NCI-H187 (cell line): ENCODE results near the gene SCYGR1.
"Not testable (repeated sequence)": the region's sequence is repeated elsewhere in the genome, so short reads cannot be mapped to it uniquely, and the experiment has no call there.

ENCODE experiments used
- DNase-seq, 2 experiments: peaks; one replicate each; lab custom pipeline; 2025; lab: John Stamatoyannopoulos, UW

Gene SCYGR1, protein sequence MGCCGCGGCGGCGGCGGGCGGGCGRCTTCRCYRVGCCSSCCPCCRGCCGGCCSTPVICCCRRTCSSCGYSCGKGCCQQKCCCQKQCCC

GRCh38 chr2:227387583-227387982, at the start of gene SCYGR1:
Gene SCYGR1, minus strand, starts transcription at chr2:227387949. Its CDS starts 0 bp downstream, at chr2:227387949.
- DNase-seq, result not testable (repeated sequence)

DNA sequence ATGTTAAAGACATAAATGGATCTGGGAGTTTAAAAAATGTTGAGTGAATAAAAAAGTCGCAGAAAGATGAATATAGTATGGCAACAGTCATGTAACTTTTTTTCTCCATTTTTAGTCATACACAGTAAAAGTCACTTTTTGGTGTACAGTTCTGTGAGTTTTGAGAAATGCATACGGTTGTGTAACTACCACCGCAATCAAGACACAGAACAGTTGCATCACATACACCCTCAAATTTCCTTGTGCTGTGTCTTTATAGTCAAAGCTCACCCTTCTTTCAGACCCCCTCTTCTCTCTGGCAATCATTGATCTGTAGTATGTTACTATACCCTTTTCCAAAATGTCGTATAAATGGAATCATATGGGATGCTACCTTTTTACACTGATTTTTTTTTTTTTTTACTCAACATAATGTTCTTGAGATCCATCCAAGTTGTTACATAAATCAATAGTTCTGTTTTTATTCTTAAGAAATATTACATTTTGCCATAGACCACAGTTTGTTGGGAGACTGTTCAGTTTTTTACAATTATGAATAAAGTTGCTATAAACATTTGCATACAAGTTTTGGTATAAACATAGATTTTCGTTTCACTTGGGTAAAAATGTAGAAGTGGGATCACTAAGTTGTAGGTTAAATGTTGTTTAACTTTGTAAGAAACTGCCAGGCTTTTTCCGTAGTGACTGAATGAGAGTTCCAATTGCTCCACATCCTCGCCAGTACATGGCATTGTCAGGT, 48.9 kb upstream of the SCYGR1 start:
- no peak for DNase-seq

- DNase-seq, result no peak
Observed at GRCh38 chr2:227433171-227433570, 45.4 kb upstream of the SCYGR1 start.

- no peak for DNase-seq
Observed at GRCh38 chr2:227430639-227431038, 42.9 kb upstream of the SCYGR1 start.

GRCh38 chr2:227428731-227429285, 41.1 kb upstream of the SCYGR1 start:
- no peak for DNase-seq

GRCh38 chr2:227423656-227424499, 36.1 kb upstream of the SCYGR1 start:
- DNase-seq, result no peak

DNA sequence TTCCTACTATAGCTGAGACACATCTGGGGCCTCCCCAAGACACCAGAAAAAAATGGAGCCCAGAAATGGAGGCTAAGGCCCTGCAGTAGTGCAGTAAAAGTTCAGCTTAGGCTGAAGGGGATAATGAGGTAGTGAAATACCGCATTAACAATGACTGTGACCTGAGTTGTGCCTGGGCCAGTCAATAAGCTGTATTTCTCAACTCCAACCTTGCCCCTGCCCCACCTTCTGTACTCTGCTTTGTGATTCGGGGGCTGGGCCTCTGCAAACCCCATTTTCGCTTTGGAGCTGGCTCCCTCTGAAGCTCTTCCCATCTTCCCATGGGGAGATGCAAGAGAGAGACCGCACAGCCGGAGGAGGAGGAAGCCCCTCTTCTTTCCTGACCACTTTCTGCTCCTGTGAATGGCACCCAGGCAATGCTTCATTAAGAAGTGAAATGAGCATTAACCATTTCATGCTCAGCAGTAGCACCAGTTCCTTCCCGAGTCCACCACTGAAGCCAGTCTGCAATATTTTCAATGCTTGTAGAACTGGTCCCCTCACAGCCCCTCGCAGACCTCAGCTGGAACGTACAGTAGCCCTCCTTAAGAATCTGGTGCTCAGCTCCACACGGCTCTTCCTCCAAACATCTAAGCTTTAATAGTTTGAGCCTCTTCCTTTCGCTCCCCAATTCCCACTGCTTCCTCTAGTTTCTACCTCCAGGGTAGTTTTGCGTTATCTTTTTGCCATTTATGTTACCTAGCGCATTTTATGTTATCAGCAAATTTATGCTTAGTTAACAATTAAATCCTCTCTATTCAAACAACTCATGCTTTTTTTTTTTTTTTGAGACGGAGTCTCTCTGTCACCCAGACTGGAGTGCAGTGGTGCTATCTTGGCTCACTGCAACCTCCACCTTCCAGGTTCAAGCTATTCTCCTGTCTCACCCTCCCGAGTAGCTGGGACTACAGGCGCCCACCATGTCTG, 32.6 kb upstream of the SCYGR1 start:
- DNase-seq, result no peak

- DNase-seq, result no peak
Observed at GRCh38 chr2:227416701-227417100, 29.0 kb upstream of the SCYGR1 start.

- DNase-seq, result no peak
Observed at GRCh38 chr2:227415538-227416424, 28.0 kb upstream of the SCYGR1 start.

- DNase-seq, result no peak
Observed at GRCh38 chr2:227414846-227415245, 27.1 kb upstream of the SCYGR1 start.

DNA sequence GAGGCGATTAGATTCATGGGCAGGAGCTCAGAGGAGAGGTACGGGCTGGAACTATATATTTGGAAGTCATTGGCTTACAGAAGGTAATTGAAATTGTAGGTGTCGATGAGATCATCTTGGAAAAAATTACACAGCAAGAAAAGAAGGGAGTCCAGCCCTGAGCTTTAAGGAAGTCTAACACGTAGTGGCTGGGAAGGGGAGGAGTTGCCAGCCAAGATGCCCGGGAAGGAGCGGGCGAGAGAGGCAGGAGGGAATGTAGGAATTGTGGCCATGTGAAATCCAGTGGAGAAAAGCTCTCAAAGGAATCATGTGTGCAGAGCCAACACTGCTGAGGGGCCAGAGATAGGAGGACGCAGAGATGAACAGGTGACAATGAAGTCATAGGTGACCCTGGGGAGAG, 25.6 kb upstream of the SCYGR1 start:
- DNase-seq, result no peak

DNA sequence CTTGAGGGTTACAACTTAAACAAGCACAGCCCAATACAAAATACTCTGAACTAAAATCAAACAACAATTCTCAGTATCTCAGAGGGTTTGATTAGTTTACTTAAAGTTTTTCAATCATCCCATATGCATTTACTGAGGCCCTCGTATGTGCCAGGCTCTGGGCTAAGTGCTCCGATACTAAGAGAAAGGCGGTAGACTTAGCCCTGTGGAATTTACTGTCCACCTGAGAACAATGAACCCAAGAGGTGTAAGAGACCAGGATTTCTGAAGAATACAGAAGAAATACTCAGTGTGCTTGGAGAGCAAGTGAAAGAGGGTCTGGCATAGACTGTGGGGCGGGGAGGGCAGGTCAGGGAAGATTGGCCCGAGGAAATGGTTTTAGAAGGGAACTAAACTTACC, 25.1 kb upstream of the SCYGR1 start:
- DNase-seq, result no peak

- no peak for DNase-seq
Observed at GRCh38 chr2:227411990-227412350, 24.2 kb upstream of the SCYGR1 start.

- no peak for DNase-seq
Observed at GRCh38 chr2:227411320-227411989, 23.7 kb upstream of the SCYGR1 start.

DNA sequence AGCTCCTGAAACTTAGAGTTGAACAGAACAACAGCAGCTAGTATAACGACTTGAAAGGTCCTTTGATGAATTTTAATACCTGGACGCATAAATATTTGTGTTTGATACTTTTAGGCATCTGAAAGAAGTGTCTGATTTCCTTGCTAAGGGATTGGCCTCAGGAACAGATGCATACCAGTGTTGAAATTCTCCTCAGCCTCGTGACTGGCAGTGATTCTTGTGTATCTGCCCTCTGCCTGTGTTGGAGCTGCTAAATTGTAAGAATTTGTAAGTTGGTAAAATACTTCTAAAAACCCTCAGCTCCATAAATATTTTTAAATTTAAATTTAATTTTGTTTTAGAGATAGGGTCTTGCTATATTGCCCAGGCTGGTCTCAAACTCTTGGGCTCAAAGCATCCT, 22.4 kb upstream of the SCYGR1 start:
- DNase-seq, result no peak

DNA sequence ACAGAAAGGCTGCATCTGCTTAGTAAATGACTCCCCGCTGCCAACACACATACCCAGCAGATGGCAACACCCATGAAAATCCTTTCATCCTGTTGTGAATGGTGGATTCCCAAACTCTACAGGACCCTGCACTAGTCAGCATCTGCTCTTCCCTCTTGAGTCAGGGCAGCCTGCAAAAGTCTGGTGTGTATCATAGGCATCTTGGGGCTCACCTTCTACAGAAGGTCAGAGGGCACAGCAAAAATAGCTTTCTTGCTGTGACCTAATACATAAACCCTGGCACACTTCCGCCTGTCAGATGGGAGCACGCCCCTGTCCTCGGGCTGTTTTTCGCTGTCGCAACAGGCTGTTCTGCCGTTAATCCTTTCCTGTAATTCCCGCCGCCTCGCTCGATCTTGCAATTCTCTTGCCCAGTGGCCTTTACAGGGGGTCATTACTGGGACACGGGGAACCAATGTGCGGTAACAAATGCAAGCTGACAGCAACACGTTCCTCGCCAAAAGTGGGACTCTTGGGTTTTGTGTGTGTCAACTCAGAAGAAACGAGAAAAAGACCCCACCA, 19.9 kb upstream of the SCYGR1 start:
- no peak for DNase-seq

- DNase-seq, result peak in 1 of 2 experiments; percentile 4
Observed at GRCh38 chr2:227406177-227407031, 18.7 kb upstream of the SCYGR1 start.

DNA sequence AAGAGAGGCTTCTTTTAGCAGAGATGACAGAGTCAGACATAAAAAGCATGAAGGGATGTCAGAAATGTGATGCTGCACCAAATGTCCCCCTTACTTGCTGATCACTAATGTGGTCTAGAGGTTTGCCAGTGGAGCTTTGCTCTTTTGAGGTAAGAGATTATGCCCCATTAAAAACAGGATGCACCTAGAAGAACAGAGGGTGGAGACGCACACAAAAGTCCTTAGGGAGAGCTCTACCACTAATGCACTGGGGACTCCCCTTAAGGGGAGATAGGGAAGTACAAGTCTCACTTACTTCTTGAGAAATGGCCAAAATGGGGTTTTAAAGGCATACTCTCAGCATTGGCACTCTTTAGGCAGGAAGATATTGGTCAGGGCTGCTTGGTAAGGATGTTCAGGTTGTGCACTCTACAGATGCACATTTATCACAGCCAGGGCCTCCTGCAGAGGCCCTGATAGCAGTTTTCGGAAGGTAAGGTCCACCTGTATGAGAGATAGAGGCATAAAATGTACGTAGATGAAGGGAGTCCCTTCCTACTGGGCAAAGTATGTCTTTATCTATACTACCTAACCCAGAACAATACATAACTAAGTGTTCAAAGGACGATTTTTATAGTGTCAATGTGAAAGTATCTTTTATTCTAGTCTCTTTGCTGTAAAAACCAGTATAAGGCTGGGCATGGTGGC, 17.0 kb upstream of the SCYGR1 start:
- DNase-seq, result no peak
